Transverse colon (tissue), 3 donors: ENCODE measurements around the gene ZSCAN1.

Source experiments
- CTCF ChIP-seq, 5 experiments: fragments of 200-600 bp in 3 of 5; fragments of 450-650 bp in 2 of 5; sonication (generic) in 3 of 5; IDR thresholded peaks; 1 replicate in 2 of 5; 2 replicates in 3 of 5; pipeline ENCODE4 v1.5.1; 2016 to 2017; ENCODE audit warnings: antibody characterized with exemption in 5 of 5, inconsistent platforms in 3 of 5, mild to moderate bottlenecking in 2 of 5, moderate library complexity in 1 of 5
- POLR2A ChIP-seq: fragments of 450-650 bp; IDR thresholded peaks from one replicate; pipeline ENCODE4 v1.6.1; 2016; ENCODE audit warnings: antibody characterized with exemption, mild to moderate bottlenecking, moderate library complexity

DNA sequence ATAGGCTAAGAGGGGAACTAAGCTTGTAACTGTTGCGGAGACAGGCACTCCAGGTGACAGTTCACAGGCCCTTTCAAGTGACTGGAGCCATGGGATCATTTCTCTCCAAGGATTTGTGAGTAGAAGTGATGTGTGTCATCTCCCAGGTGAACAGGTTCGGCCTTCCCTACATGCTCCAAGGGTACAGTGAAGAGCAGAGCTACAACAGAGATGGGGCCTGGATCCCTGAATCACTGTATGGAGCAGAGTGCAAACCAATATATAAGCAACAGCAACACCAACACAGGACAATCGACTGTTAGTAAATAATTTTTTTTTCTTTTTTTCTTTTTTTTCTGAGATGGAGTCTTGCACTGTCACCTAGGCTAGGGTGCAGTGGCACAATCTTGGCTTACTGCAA, 49.2 kb downstream of the ZSCAN1 start:
- TF ChIP-seq CTCF (IDR thresholded peaks at IDR 0.05), result no peak
- no peak for TF ChIP-seq POLR2A
